Mucosa of rectum (tissue), 2 donors: ENCODE measurements around the gene CREB3.

Source experiments
- H3K27ac ChIP-seq, 2 donors: one replicate each; pipeline ENCODE4 v1.7.0; 2013; ENCODE audit warnings: inconsistent platforms in 2 of 2, low read depth in 2 of 2, low read length in 2 of 2
- H3K27me3 ChIP-seq, 2 donors: one replicate each; pipeline ENCODE4 v1.7.0; 2013; ENCODE audit warnings: low read length in 2 of 2; ENCODE audit not compliant: control insufficient read depth in 2 of 2, insufficient read depth in 2 of 2
- H3K36me3 ChIP-seq, 2 donors: one replicate each; pipeline ENCODE4 v1.7.0; 2013; ENCODE audit warnings: low read length in 2 of 2; ENCODE audit not compliant: control insufficient read depth in 2 of 2, insufficient read depth in 2 of 2
- H3K4me1 ChIP-seq, 2 donors: one replicate each; pipeline ENCODE4 v1.7.0; 2013; ENCODE audit warnings: low read length in 2 of 2, mild to moderate bottlenecking in 1 of 2; ENCODE audit not compliant: control insufficient read depth in 2 of 2, insufficient read depth in 2 of 2
- H3K4me3 ChIP-seq, 2 donors: one replicate each; pipeline ENCODE4 v1.7.0; 2013; ENCODE audit warnings: low read length in 2 of 2
- H3K9ac ChIP-seq, 2 donors: one replicate each; pipeline ENCODE4 v1.7.0; 2013; ENCODE audit warnings: low read length in 2 of 2, low read depth in 1 of 2, mild to moderate bottlenecking in 1 of 2
- H3K9me3 ChIP-seq, 2 donors: one replicate each; pipeline ENCODE4 v1.7.0; 2013; ENCODE audit warnings: low read length in 2 of 2; ENCODE audit not compliant: control insufficient read depth in 2 of 2
- donor health status: healthy.
- donor health status: Normal muscosa, but diverticular disease.

CREB3 gene

GRCh38 chr9:35731415-35732184 lies 866 bp upstream of the CREB3 start:
- Histone ChIP-seq H3K27me3 (no peaks in the 10 kb centered on the region), H3K9ac (peak overlapping the region; percentile 88 to 98), H3K4me3 (peak overlapping the region; percentile 89 to 94), H3K4me1 (peaks cover 55 to 69% of the 10 kb centered on the region in 2 donors), H3K36me3 (peaks cover 18 to 21% of the 10 kb centered on the region in 2 donors), H3K9me3 (no peaks in the 10 kb centered on the region), H3K27ac (peak overlapping the region; percentile 98)

- H3K9me3 ChIP-seq: no peaks in the 10 kb centered on the region
- peak overlapping the region; percentile 88 to 97 for H3K9ac ChIP-seq
- peaks cover 32 to 34% of the 10 kb centered on the region in 2 donors for H3K36me3 ChIP-seq
- H3K27ac ChIP-seq: peak overlapping the region; percentile 98
- peaks cover 49 to 56% of the 10 kb centered on the region in 2 donors for H3K4me1 ChIP-seq
- H3K27me3 ChIP-seq: no peaks in the 10 kb centered on the region
- peak overlapping the region; percentile 89 to 94 for H3K4me3 ChIP-seq
Measured at GRCh38 chr9:35732800-35733541, 505 bp downstream of the CREB3 start.

GRCh38 chr9:35734096-35734495 lies 1.6 kb downstream of the CREB3 start:
- Histone ChIP-seq H3K4me1 (peaks cover 39 to 45% of the 10 kb centered on the region in 2 donors), H3K36me3 (peaks cover 43 to 46% of the 10 kb centered on the region in 2 donors), H3K27me3 (no peaks in the 10 kb centered on the region), H3K4me3 (no peak overlapping the region), H3K27ac (no peak overlapping the region), H3K9me3 (no peaks in the 10 kb centered on the region), H3K9ac (peak overlapping the region in 1 of 2 donors; percentile 88)

DNA sequence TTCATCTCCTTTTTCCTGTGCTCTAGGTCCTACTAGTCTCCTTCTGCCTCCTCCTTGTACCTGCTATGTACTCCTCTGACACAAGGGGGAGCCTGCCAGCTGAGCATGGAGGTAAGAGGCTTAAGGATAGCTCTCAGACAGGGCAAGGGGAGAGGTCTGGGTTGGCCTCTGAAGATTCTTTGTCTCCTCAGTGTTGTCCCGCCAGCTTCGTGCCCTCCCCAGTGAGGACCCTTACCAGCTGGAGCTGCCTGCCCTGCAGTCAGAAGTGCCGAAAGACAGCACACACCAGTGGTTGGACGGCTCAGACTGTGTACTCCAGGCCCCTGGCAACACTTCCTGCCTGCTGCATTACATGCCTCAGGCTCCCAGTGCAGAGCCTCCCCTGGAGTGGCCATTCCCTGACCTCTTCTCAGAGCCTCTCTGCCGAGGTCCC lies 3.8 kb downstream of the CREB3 start:
- H3K27ac ChIP-seq: peak overlapping the region; percentile 37 to 43
- H3K36me3 ChIP-seq: peaks cover 61 to 66% of the 10 kb centered on the region in 2 donors
- H3K9me3 ChIP-seq: no peaks in the 10 kb centered on the region
- H3K9ac ChIP-seq: no peak overlapping the region
- no peak overlapping the region for H3K4me3 ChIP-seq
- H3K27me3 ChIP-seq: no peaks in the 10 kb centered on the region
- peaks cover 20 to 24% of the 10 kb centered on the region in 2 donors for H3K4me1 ChIP-seq

DNA sequence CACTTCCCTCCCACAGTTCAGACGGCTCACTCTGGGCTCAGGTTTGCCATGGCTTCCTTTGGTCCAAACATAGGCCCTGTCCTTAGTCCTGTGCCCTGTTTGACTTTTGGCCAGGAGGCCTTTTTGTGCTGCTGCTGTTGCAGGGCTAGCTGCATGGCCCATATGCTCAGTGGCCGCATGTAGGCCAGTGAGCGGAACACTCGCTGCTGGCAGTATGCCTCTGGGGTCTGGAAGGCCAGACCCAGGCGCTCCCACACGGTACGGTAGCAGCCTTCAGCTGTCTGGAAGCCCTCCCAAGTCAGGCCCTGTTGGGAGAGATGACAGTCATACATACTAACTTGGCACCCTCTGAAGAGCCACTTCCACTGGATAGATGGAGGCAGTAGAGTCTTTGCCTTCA lies 4.7 kb downstream of the CREB3 start:
- no peak overlapping the region for H3K9ac ChIP-seq
- no peaks in the 10 kb centered on the region for H3K9me3 ChIP-seq
- H3K27ac ChIP-seq: no peak overlapping the region
- peaks cover 69 to 74% of the 10 kb centered on the region in 2 donors for H3K36me3 ChIP-seq
- no peaks in the 10 kb centered on the region for H3K27me3 ChIP-seq
- H3K4me3 ChIP-seq: no peak overlapping the region
- peaks cover 20 to 22% of the 10 kb centered on the region in 2 donors for H3K4me1 ChIP-seq

- Histone ChIP-seq H3K27me3 (no peaks in the 10 kb centered on the region), H3K9me3 (no peaks in the 10 kb centered on the region), H3K36me3 (peaks cover 78 to 85% of the 10 kb centered on the region in 2 donors), H3K27ac (no peak overlapping the region), H3K4me1 (peaks cover 14 to 18% of the 10 kb centered on the region in 2 donors), H3K4me3 (no peak overlapping the region), H3K9ac (no peak overlapping the region)
Measured at GRCh38 chr9:35738186-35738585, 5.7 kb downstream of the CREB3 start.

- no peaks in the 10 kb centered on the region for H3K27me3 ChIP-seq
- no peak overlapping the region for H3K4me3 ChIP-seq
- H3K9ac ChIP-seq: no peak overlapping the region
- peaks cover 6 to 10% of the 10 kb centered on the region in 2 donors for H3K4me1 ChIP-seq
- H3K27ac ChIP-seq: no peak overlapping the region
- peaks cover 85 to 92% of the 10 kb centered on the region in 2 donors for H3K36me3 ChIP-seq
- H3K9me3 ChIP-seq: no peaks in the 10 kb centered on the region
Measured at GRCh38 chr9:35738924-35739323, 6.5 kb downstream of the CREB3 start.

GRCh38 chr9:35740243-35740642 lies 7.8 kb downstream of the CREB3 start:
- H3K27ac ChIP-seq: no peak overlapping the region
- H3K9me3 ChIP-seq: no peaks in the 10 kb centered on the region
- H3K4me1 ChIP-seq: peaks cover under 1 to 4% of the 10 kb centered on the region in 2 donors
- H3K36me3 ChIP-seq: peaks cover 90 to 94% of the 10 kb centered on the region in 2 donors
- no peaks in the 10 kb centered on the region for H3K27me3 ChIP-seq
- H3K4me3 ChIP-seq: no peak overlapping the region
- H3K9ac ChIP-seq: no peak overlapping the region

DNA sequence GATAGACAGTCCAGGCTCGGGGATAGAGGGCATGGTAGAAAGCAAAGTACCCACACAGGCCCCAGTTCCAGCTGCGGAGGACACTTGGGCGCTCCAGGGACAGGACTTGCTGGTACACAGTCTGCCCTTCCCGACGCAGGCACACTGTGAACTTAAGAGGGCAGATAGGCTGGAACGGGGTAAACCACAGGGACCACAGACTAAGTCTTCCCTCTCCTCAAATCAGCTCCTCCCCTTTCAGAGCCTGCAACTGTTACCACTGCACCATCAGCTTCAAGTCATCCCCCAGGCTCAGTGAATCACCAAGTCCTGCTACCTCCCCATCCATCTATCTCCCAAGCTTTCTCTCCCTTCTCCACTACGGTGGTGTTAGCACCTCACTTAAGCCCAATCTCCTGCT lies 9.3 kb downstream of the CREB3 start:
- no peak overlapping the region for H3K27ac ChIP-seq
- H3K27me3 ChIP-seq: no peaks in the 10 kb centered on the region
- H3K4me1 ChIP-seq: peaks cover 7 to 11% of the 10 kb centered on the region in 2 donors
- no peak overlapping the region for H3K4me3 ChIP-seq
- no peak overlapping the region for H3K9ac ChIP-seq
- H3K36me3 ChIP-seq: peaks cover 75 to 82% of the 10 kb centered on the region in 2 donors
- no peaks in the 10 kb centered on the region for H3K9me3 ChIP-seq

GRCh38 chr9:35743452-35743851 lies 11.0 kb downstream of the CREB3 start:
- Histone ChIP-seq H3K4me1 (peaks cover 17 to 22% of the 10 kb centered on the region in 2 donors), H3K27ac (no peak overlapping the region), H3K36me3 (peaks cover 58 to 65% of the 10 kb centered on the region in 2 donors), H3K27me3 (no peaks in the 10 kb centered on the region), H3K4me3 (no peak overlapping the region), H3K9me3 (no peaks in the 10 kb centered on the region), H3K9ac (no peak overlapping the region)
